ENCODE results near the gene ABCA8.

- TF ChIP-seq ZNF274 (IDR thresholded peaks at IDR 0.05; ENCODE audit: borderline replicate concordance, extremely low read depth, low read length), result no peak
- TF ChIP-seq CTCF (IDR thresholded peaks at IDR 0.05; ENCODE audit: control extremely low read depth in 1 of 3, insufficient read depth in 1 of 3, low read depth in 1 of 3, low read length in 3 of 3), result peak in 2 of 3 experiments; percentile 29 to 50; a peak in 2 of 4 replicates
- TF ChIP-seq EP300 (IDR thresholded peaks at IDR 0.05; ENCODE audit: borderline replicate concordance in 1 of 2, low read depth in 2 of 2, low read length in 2 of 2), result no peak
- TF ChIP-seq MAFK (IDR thresholded peaks at IDR 0.05; ENCODE audit: low read depth, low read length), result no peak
- no peak for TF ChIP-seq BRCA1 (IDR thresholded peaks at IDR 0.05; ENCODE audit: low read depth, low read length)
- no peak for TF ChIP-seq KDM5A (IDR thresholded peaks at IDR 0.05; ENCODE audit: low read length)
- TF ChIP-seq EZH2 (IDR thresholded peaks at IDR 0.05; ENCODE audit: low read depth, low read length, severe bottlenecking), result no peak
- no peak for TF ChIP-seq EGR1 (IDR thresholded peaks at IDR 0.05; ENCODE audit: borderline replicate concordance, low read depth, low read length)
- TF ChIP-seq POLR2A (IDR thresholded peaks at IDR 0.05; ENCODE audit: control extremely low read depth in 1 of 2, low read depth in 2 of 2, low read length in 2 of 2), result no peak
- TF ChIP-seq RFX5 (IDR thresholded peaks at IDR 0.05; ENCODE audit: borderline replicate concordance, low read depth, low read length), result no peak
- no peak for TF ChIP-seq TAF1 (IDR thresholded peaks at IDR 0.05; ENCODE audit: low read depth, low read length)
- no peak for TF ChIP-seq TEAD4 (IDR thresholded peaks at IDR 0.05; ENCODE audit: low read depth, low read length)
- peak; percentile 48 to 49 for TF ChIP-seq RAD21 (IDR thresholded peaks at IDR 0.05 in 1 of 2, conservative IDR thresholded peaks at IDR 0.05 in 1 of 2; ENCODE audit: low read depth in 2 of 2, low read length in 2 of 2)
Observed at GRCh38 chr17:68906638-68907037, 48.6 kb downstream of the ABCA8 start.
